Tibial nerve (tissue), 3 donors: ENCODE measurements around the gene CAMK2N2.

Source experiments
- CTCF ChIP-seq, 5 experiments: fragments of 200-600 bp in 3 of 5; fragments of 450-650 bp in 2 of 5; sonication (generic) in 3 of 5; IDR thresholded peaks; one replicate each; pipeline ENCODE4 v1.5.1; 2016 to 2019; ENCODE audit warnings: antibody characterized with exemption in 5 of 5, mild to moderate bottlenecking in 3 of 5, moderate library complexity in 2 of 5
- POLR2A ChIP-seq, 2 donors: fragments of 450-650 bp; IDR thresholded peaks; one replicate each; pipeline ENCODE4 v1.6.1; 2017; ENCODE audit warnings: antibody characterized with exemption in 2 of 2, mild to moderate bottlenecking in 2 of 2, moderate library complexity in 2 of 2

- TF ChIP-seq CTCF (IDR thresholded peaks at IDR 0.05) (no peak), POLR2A (IDR thresholded peaks at IDR 0.05) (no peak)
Measured at GRCh38 chr3:184275381-184275701, 14.0 kb upstream of the CAMK2N2 start.
